IMR-90 (cell line): Measurements from ENCODE around the gene DUSP12.

Experiments used
- CEBPB ChIP-seq: IDR thresholded peaks from 2 replicates; pipeline ENCODE4 v1.6.1; 2012; ENCODE audit warnings: low read depth, low read length, improper control_type of control experiment
- CTCF ChIP-seq: conservative IDR thresholded peaks from 2 replicates; pipeline ENCODE4 v1.5.1; 2012; ENCODE audit warnings: mild to moderate bottlenecking, low read depth, low read length, improper control_type of control experiment
- FOS ChIP-seq: fragments of 150-350 bp; IDR thresholded peaks from 2 replicates; pipeline ENCODE4 v1.6.1; 2016; ENCODE audit warnings: low read depth, low read length
- MAZ ChIP-seq: IDR thresholded peaks from 2 replicates; pipeline ENCODE4 v1.6.1; 2012; ENCODE audit warnings: low read depth, mild to moderate bottlenecking, low read length, improper control_type of control experiment, moderate library complexity, borderline replicate concordance
- MXI1 ChIP-seq: IDR thresholded peaks from 2 replicates; pipeline ENCODE4 v1.6.1; 2012; ENCODE audit warnings: low read depth, mild to moderate bottlenecking, low read length, moderate library complexity, borderline replicate concordance
- POLR2A ChIP-seq: IDR thresholded peaks from 2 replicates; pipeline ENCODE4 v1.6.1; 2012; ENCODE audit warnings: mild to moderate bottlenecking, low read depth, low read length
- USF2 ChIP-seq: fragments of 150-350 bp; IDR thresholded peaks from 2 replicates; pipeline ENCODE4 v1.6.1; 2017; ENCODE audit warnings: mild to moderate bottlenecking, antibody characterized with exemption, low read length, low read depth

- TF ChIP-seq MAZ, result no peak
- TF ChIP-seq CTCF, result no peak
- no peak for TF ChIP-seq POLR2A
- no peak for TF ChIP-seq MXI1
- no peak for TF ChIP-seq CEBPB
- no peak for TF ChIP-seq USF2
- TF ChIP-seq FOS, result no peak
Observed at GRCh38 chr1:161743231-161743630, 6.4 kb upstream of the DUSP12 start.
